K562 (cell line): ENCODE results near the gene GINS3. TPM values are rescaled to one million over a fixed set of nuclear protein-coding genes. Genes with fewer than 3 reads are reported as not detected.
A peak's percentile ranks its signal among the peaks of the same experiment; 100 is the strongest.

Source experiments
- ATAC-seq: fragments of 200-7000 bp; cut with Tn5 transposase; 3 replicates; pipeline ENCODE4 v1.9.1; 2020; ENCODE audit warnings: moderate library complexity
- BruUV-seq: library from RNA; stranded (reverse); fragments of 400-500 nt; replicated peaks from 2 replicates; lab custom pipeline; 2021; lab: Mats Ljungman, UMichigan
- CTCF ChIA-PET: fragments of 300-600 bp; formaldehyde crosslinking; extraction: SDS; loops from one replicate; lab custom pipeline; 2021; ENCODE audit warnings: low intra/inter-chr PET ratio; lab: Yijun Ruan, JAX
- POLR2A ChIA-PET: fragments of 300-600, 350-650 bp; sonication (Branson Sonifier 250); formaldehyde crosslinking; extraction: SDS; loops from one replicate; lab custom pipeline; 2021; ENCODE audit warnings: antibody characterized with exemption, inconsistent platforms; lab: Yijun Ruan, JAX
- DNase-seq, 4 experiments: peaks; one replicate each; pipeline versions ENCODE4 v3.0.0 to v3.0.0-alpha.2; 2011 to 2018; ENCODE audit warnings: low spot score in 3 of 4, mixed read lengths in 3 of 4; ENCODE audit errors: extremely low read depth in 1 of 4
- FAIRE-seq: peaks from 2 replicates; lab custom pipeline; 2011; peaks lifted over from hg19 to GRCh38; lab: Jason Lieb, UNC
- H2AFZ ChIP-seq: 2 replicates; pipeline ENCODE4 v1.6.0; 2011; ENCODE audit warnings: low read depth, low read length, control low read depth, inconsistent platforms
- H3K27ac ChIP-seq: fragments of 200-600 bp; 3 replicates; pipeline ENCODE4 v1.8.0; 2011; ENCODE audit warnings: low read depth, mild to moderate bottlenecking, control low read depth, inconsistent platforms, low read length, moderate library complexity, mixed read lengths; ENCODE audit errors: extremely low read depth
- H3K27me3 ChIP-seq, 2 experiments: fragments of 300-600 bp in 1 of 2; 2 replicates in 1 of 2; 3 replicates in 1 of 2; pipeline versions ENCODE4 v1.6.0 to v1.8.0; 2011; ENCODE audit warnings: inconsistent platforms in 2 of 2, low read length in 2 of 2, mild to moderate bottlenecking in 1 of 2, mixed read lengths in 1 of 2, moderate library complexity in 1 of 2; ENCODE audit not compliant: control insufficient read depth in 2 of 2, insufficient read depth in 2 of 2
- H3K36me3 ChIP-seq: fragments of 300-600 bp; 3 replicates; pipeline ENCODE4 v1.8.0; 2011; ENCODE audit warnings: mild to moderate bottlenecking, low read length, inconsistent platforms; ENCODE audit not compliant: control insufficient read depth, insufficient read depth
- H3K4me1 ChIP-seq, 2 experiments: fragments of 200-600 bp in 1 of 2; replicated peaks in 1 of 2; 2 replicates in 1 of 2; 3 replicates in 1 of 2; pipeline versions ENCODE4 v1.5.1 to v1.8.0; 2011; ENCODE audit warnings: inconsistent platforms in 2 of 2, low read length in 2 of 2, mild to moderate bottlenecking in 1 of 2, mixed read lengths in 1 of 2, moderate library complexity in 1 of 2; ENCODE audit not compliant: control insufficient read depth in 2 of 2, insufficient read depth in 2 of 2
- H3K4me2 ChIP-seq: 2 replicates; pipeline ENCODE4 v1.6.1; 2011; ENCODE audit warnings: low read length, control low read depth, inconsistent platforms, mixed read lengths; ENCODE audit not compliant: insufficient read depth
- H3K4me3 ChIP-seq: fragments of 200-600 bp; sonication (generic), shearing (Covaris generic); 2 replicates; pipeline ENCODE4 v1.5.1; 2016; ENCODE audit warnings: control low read depth, inconsistent platforms
- H3K79me2 ChIP-seq: fragments of 200-600 bp; 3 replicates; pipeline ENCODE4 v1.8.0; 2011; ENCODE audit warnings: low read length, inconsistent platforms; ENCODE audit not compliant: control insufficient read depth, insufficient read depth
- H3K9ac ChIP-seq, 2 experiments: 2 replicates each; pipeline versions ENCODE4 v1.6.0 to v1.6.1; 2011; ENCODE audit warnings: low read depth in 2 of 2, low read length in 2 of 2, control low read depth in 1 of 2, inconsistent platforms in 1 of 2, mild to moderate bottlenecking in 1 of 2, mixed read lengths in 1 of 2; ENCODE audit not compliant: insufficient read depth in 1 of 2
- H3K9me1 ChIP-seq: one replicate; pipeline ENCODE4 v1.6.0; 2011; ENCODE audit warnings: inconsistent platforms, mild to moderate bottlenecking, low read length, moderate library complexity; ENCODE audit not compliant: control insufficient read depth, insufficient read depth
- H3K9me3 ChIP-seq: replicated peaks from 2 replicates; pipeline ENCODE4 v1.5.1; 2011; ENCODE audit warnings: low read depth, low read length, inconsistent platforms; ENCODE audit not compliant: control insufficient read depth, insufficient read depth
- H4K20me1 ChIP-seq: replicated peaks from 2 replicates; pipeline ENCODE4 v1.6.1; 2011; ENCODE audit warnings: low read length, inconsistent platforms, mixed read lengths; ENCODE audit not compliant: control insufficient read depth, insufficient read depth
- CTCF ChIP-seq, 3 experiments: IDR thresholded peaks in 2 of 3; conservative IDR thresholded peaks in 1 of 3; 2 replicates each; pipeline ENCODE4 v1.5.1; 2011 to 2012; ENCODE audit warnings: low read length in 3 of 3, mild to moderate bottlenecking in 3 of 3, control low read depth in 2 of 3, improper control_type of control experiment in 1 of 3, inconsistent platforms in 1 of 3, low read depth in 1 of 3, mixed read lengths in 1 of 3, moderate library complexity in 1 of 3; ENCODE audit not compliant: insufficient read depth in 2 of 3
- DDX20 ChIP-seq: fragments of 450-650 bp; IDR thresholded peaks from 2 replicates; pipeline ENCODE4 v1.6.1; 2016; ENCODE audit warnings: missing genetic modification characterization, low read depth, mild to moderate bottlenecking, missing compliant biosample characterization, moderate library complexity
- EWSR1 ChIP-seq: fragments of 450-650 bp; IDR thresholded peaks from 2 replicates; pipeline ENCODE4 v1.6.1; 2018; ENCODE audit warnings: borderline replicate concordance, mild to moderate bottlenecking, low read depth, moderate library complexity; ENCODE audit not compliant: partially characterized antibody
- NCOR1 ChIP-seq: fragments of 450-650 bp; IDR thresholded peaks from 2 replicates; pipeline ENCODE4 v1.6.1; 2016; ENCODE audit warnings: mild to moderate bottlenecking, moderate library complexity
- NRF1 ChIP-seq, 2 experiments: fragments of 450-650 bp; IDR thresholded peaks in 1 of 2; conservative IDR thresholded peaks in 1 of 2; 2 replicates each; pipeline ENCODE4 v1.6.1; 2014; ENCODE audit warnings: mild to moderate bottlenecking in 2 of 2
- PCBP1 ChIP-seq: fragments of 200-400 bp; formaldehyde crosslinking; IDR thresholded peaks from 2 replicates; pipeline ENCODE4 v1.6.1; 2018; ENCODE audit warnings: mild to moderate bottlenecking, low read depth, low read length; ENCODE audit not compliant: poor library complexity, severe bottlenecking
- WHSC1 ChIP-seq: IDR thresholded peaks from one replicate; pipeline ENCODE4 v1.6.1; 2012; ENCODE audit warnings: low read length, control low read depth, inconsistent platforms
- ZNF143 ChIP-seq: sonication (generic); formaldehyde crosslinking; IDR thresholded peaks from 2 replicates; pipeline ENCODE4 v1.9.0; 2022; ENCODE audit warnings: mild to moderate bottlenecking, missing genetic modification reagents
- ZNF175 ChIP-seq: fragments of 200-800 bp; sonication (Bioruptor generic); IDR thresholded peaks from 2 replicates; pipeline ENCODE4 v1.6.1; 2016; ENCODE audit warnings: low read depth, mild to moderate bottlenecking, missing genetic modification characterization, missing compliant biosample characterization
- WGBS: fragments of 100-300 bp; shearing (Covaris generic); methylation state at CpG from one replicate; pipeline ENCODE4 v1.1.6; 2016; ENCODE audit warnings: low coverage, mixed read lengths; ENCODE audit not compliant: insufficient coverage; ENCODE audit errors: missing lambda C conversion rate; 5-methylcytosine and 5-hydroxymethylcytosine counted together
- in situ Hi-C: fragments of 300-500 bp; cut with MboI; formaldehyde crosslinking; loops from 4 replicates; pipeline ENCODE4 v1.15.0; 2018; ENCODE audit warnings: inconsistent platforms, mixed read lengths
- intact Hi-C: fragments of 100-400 bp; cut with micrococcal nuclease; formaldehyde crosslinking; loops from 2 replicates; pipeline ENCODE4 v1.14.2; 2022
- polyA plus RNA-seq, 8 experiments: library from polyadenylated mRNA; depleted of rRNA in 4 of 8; stranded (reverse) in 5 of 8; unstranded in 3 of 8; fragments of >200 nt; fragmentation: Nextera tagmentation in 2 of 8; fragmentation: Illumina TruSeq in 1 of 8; extraction: Ambion mirVana in 2 of 8; extraction: Trizol in 1 of 8; gene quantifications; 2 replicates each; pipeline versions ENCODE4 v1.2.1 to v1.2.3, GENCODE V29; 2011 to 2014; ENCODE audit warnings: inconsistent platforms in 1 of 8, missing spikeins in 1 of 8
- total RNA-seq, 7 experiments: library from RNA; depleted of rRNA in 6 of 7; stranded (reverse); fragments of >200 nt in 6 of 7; fragmentation: Illumina TruSeq in 2 of 7; extraction: Trizol in 2 of 7; gene quantifications; 2 replicates each; pipeline versions ENCODE4 v1.2.1 to v1.2.3, GENCODE V29; 2011 to 2021; ENCODE audit warnings: low replicate concordance in 1 of 7

The GINS3 gene
- total and polyA plus RNA-seq, 9 of the 15 experiments (the other 6 are each of a cell fraction or from before 2014, with no cell fraction given) = 17.8 to 31.9 (median 25.4) TPM

DNA sequence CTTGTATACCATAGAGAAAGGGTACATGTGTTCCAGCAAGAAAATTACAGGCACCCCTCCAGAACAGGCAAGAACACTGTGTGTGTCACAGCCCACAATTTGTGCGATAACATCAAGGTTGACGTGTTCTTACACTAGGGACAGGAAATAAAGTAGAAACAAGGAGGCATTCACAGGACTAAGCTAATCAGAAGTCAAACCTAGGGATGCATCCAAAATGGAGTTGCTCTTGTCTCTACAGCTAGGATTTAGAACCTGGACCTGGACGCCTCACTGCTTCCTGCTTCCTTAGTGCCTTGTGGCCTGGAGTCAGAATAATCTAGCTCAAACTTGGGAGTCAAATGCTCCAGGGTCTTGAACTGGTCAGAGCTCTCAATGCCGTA is 41.3 kb downstream of the GINS3 start (continued):
- TF ChIP-seq ZNF175 (CRISPR knock-in tag) = peak; percentile 99
- no peak for TF ChIP-seq PCBP1
- no peak for TF ChIP-seq EWSR1
- peak; percentile 89 for TF ChIP-seq DDX20
- no peak for TF ChIP-seq NRF1 (conservative IDR thresholded peaks at IDR 0.05 in 1 of 2, IDR thresholded peaks at IDR 0.05 in 1 of 2)

DNA sequence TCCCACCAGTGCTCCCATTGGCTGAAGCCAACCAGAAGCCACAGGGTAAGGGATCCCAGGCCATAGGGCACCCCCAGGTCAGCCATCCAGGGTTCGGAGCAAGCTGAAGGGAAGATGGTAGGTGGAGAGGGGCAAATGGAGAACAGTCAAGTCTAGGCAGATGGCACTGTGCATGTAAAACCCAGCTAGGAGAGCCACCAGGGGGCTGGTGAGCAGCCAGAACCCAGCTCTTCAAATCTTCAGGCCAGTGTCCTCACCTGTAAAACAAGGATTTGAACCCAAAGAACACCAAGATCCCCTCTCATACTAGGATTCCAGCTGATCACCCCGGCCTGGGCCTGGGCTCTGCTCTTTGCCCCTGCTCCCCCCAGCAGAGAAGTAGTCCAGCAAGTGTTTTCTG is 43.5 kb downstream of the GINS3 start:
- Histone ChIP-seq H3K9me1 (no peaks in the 10 kb centered on the region), H3K36me3 (no peaks in the 10 kb centered on the region), H3K27me3 (peaks cover 4 to 27% of the 10 kb centered on the region in 2 experiments; a peak in 3 of 5 replicates), H3K4me2 (no peak overlapping the region), H4K20me1 (no peaks in the 10 kb centered on the region), H3K27ac (no peak overlapping the region), H3K9me3 (no peaks in the 10 kb centered on the region), H3K4me3 (no peak overlapping the region), H3K9ac (no peak overlapping the region), H3K79me2 (no peaks in the 10 kb centered on the region), H2AFZ (no peak overlapping the region), H3K4me1 (peaks cover 8 to 12% of the 10 kb centered on the region in 2 experiments; a peak in 4 of 5 replicates)
- in situ Hi-C loops = no loop called here
- no peak for TF ChIP-seq ZNF143 (CRISPR knock-in tag)
- peak; percentile 17 to 38 (median 19); a peak in 3 of 6 replicates for TF ChIP-seq CTCF (IDR thresholded peaks at IDR 0.05 in 2 of 3, conservative IDR thresholded peaks at IDR 0.05 in 1 of 3; ENCODE audit: insufficient read depth in 2 of 3, low read depth in 1 of 3, low read length in 3 of 3)
- no peak for TF ChIP-seq NCOR1
- TF ChIP-seq WHSC1 = no peak
- DNase-seq (no peak), ATAC-seq (no peak), FAIRE-seq (no peak)
- WGBS = 17% methylated on average over 2 of the region's 2 CpGs
- ChIA-PET CTCF (no interaction called here), POLR2A (interaction anchor here (0.6 to 1.2 kb wide), 2 partner anchors 9 to 25 kb away, joined by 3 to 4 read pairs; no protein-coding TSS in a partner anchor)
- intact Hi-C loops = no loop called here
- no TSS peak for BruUV-seq
